Uterus (tissue), 2 donors: Measurements from ENCODE around the gene MPPED1.

ENCODE experiments used
- CTCF ChIP-seq, 4 experiments: fragments of 200-600 bp in 2 of 4; fragments of 450-650 bp in 2 of 4; sonication (generic) in 2 of 4; IDR thresholded peaks; one replicate each; pipeline ENCODE4 v1.5.1; 2016 to 2019; ENCODE audit warnings: antibody characterized with exemption in 4 of 4, mild to moderate bottlenecking in 2 of 4, moderate library complexity in 1 of 4
- POLR2A ChIP-seq, 2 donors: fragments of 450-650 bp; IDR thresholded peaks; one replicate each; pipeline ENCODE4 v1.6.1; 2016; ENCODE audit warnings: antibody characterized with exemption in 2 of 2, mild to moderate bottlenecking in 1 of 2, moderate library complexity in 1 of 2

DNA sequence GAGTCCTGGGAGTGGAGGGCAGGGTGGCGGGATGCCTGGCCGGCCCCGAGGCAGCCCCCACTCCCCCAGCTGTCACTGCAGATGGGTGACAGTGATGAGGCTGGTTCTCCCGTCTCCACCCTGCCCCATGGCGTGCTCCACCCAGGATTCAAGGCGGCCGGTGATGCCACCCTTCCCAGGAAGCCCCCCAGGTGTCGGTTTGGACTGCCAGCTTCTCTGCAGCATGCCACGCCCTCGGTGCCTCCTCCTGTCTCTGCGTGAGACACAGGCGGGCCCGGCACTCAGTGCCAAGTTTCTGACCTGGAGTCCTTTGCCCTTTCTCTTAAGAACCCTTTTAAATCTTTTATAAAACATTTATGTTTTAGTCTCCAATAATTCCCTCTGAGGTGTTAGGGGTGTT is 71.5 kb downstream of the MPPED1 start:
- TF ChIP-seq CTCF (IDR thresholded peaks at IDR 0.05): no peak
- no peak for TF ChIP-seq POLR2A (IDR thresholded peaks at IDR 0.05)
